ENCODE results near the gene CCT5.
"Not testable (repeated sequence)": the region's sequence is repeated elsewhere in the genome, so short reads cannot be mapped to it uniquely, and the experiment has no call there.

Gene CCT5

GRCh38 chr5:10276691-10277090, 26.6 kb downstream of the CCT5 start:
- Mint-ChIP-seq H3K36me3 (no peaks in the 10 kb centered on the region), H3K27me3 (peaks cover 41% of the 10 kb centered on the region), H3K27ac (no peak overlapping the region), H3K4me1 (peaks cover 28% of the 10 kb centered on the region), H3K4me3 (no peak overlapping the region), H3K9me3 (peaks cover 3% of the 10 kb centered on the region)
- CTCF ChIA-PET: no interaction called here
- no peak for DNase-seq

- DNase-seq: no peak
- Mint-ChIP-seq H3K4me3 (no peak overlapping the region), H3K9me3 (no peaks in the 10 kb centered on the region), H3K36me3 (no peaks in the 10 kb centered on the region), H3K4me1 (peaks cover 19% of the 10 kb centered on the region), H3K27ac (no peak overlapping the region), H3K27me3 (peaks cover 29% of the 10 kb centered on the region)
- CTCF ChIA-PET: no interaction called here
Observed at GRCh38 chr5:10277773-10278630, 27.9 kb downstream of the CCT5 start.

- Mint-ChIP-seq H3K4me1 (peaks cover 15% of the 10 kb centered on the region), H3K4me3 (no peak overlapping the region), H3K36me3 (no peaks in the 10 kb centered on the region), H3K27ac (no peak overlapping the region), H3K9me3 (no peaks in the 10 kb centered on the region), H3K27me3 (peaks cover 28% of the 10 kb centered on the region)
- CTCF ChIA-PET: no interaction called here
- no peak for DNase-seq
Observed at GRCh38 chr5:10278658-10279279, 28.7 kb downstream of the CCT5 start.

GRCh38 chr5:10279328-10279727, 29.2 kb downstream of the CCT5 start:
- no peak for DNase-seq
- Mint-ChIP-seq H3K27me3 (peaks cover 29% of the 10 kb centered on the region), H3K9me3 (no peaks in the 10 kb centered on the region), H3K4me3 (no peak overlapping the region), H3K27ac (no peak overlapping the region), H3K36me3 (no peaks in the 10 kb centered on the region), H3K4me1 (peaks cover 17% of the 10 kb centered on the region)
- CTCF ChIA-PET: no interaction called here

GRCh38 chr5:10279925-10280720, 30.0 kb downstream of the CCT5 start:
- no peaks in the 10 kb centered on the region for H3K9me3 Mint-ChIP-seq
- peaks cover 16% of the 10 kb centered on the region for H3K4me1 Mint-ChIP-seq
- no peak for DNase-seq
- H3K27me3 Mint-ChIP-seq: peaks cover 27% of the 10 kb centered on the region
- no peak overlapping the region for H3K4me3 Mint-ChIP-seq
- CTCF ChIA-PET: no interaction called here
- H3K27ac Mint-ChIP-seq: no peak overlapping the region
- H3K36me3 Mint-ChIP-seq: no peaks in the 10 kb centered on the region

- CTCF ChIA-PET: interaction anchor here (0.6 to 4.0 kb wide), 18 partner anchors 9 to 406 kb away, joined by 3 to 33 read pairs (median 4); partner anchors contain the start of genes ATPSCKMT, CCT5 and CMBL
- Mint-ChIP-seq H3K27ac (no peak overlapping the region), H3K4me1 (peaks cover 14% of the 10 kb centered on the region), H3K27me3 (peaks cover 10% of the 10 kb centered on the region), H3K4me3 (no peak overlapping the region), H3K36me3 (no peaks in the 10 kb centered on the region), H3K9me3 (no peaks in the 10 kb centered on the region)
- DNase-seq: peak; percentile 81
Observed at GRCh38 chr5:10283927-10284635, 34.0 kb downstream of the CCT5 start.

GRCh38 chr5:10285362-10285761, 35.3 kb downstream of the CCT5 start:
- DNase-seq, H3K9me3 Mint-ChIP-seq, H3K27ac Mint-ChIP-seq, H3K4me3 Mint-ChIP-seq, H3K36me3 Mint-ChIP-seq, H3K27me3 Mint-ChIP-seq: not testable (repeated sequence)
- CTCF ChIA-PET: interaction anchor here (0.6 to 4.0 kb wide), 5 partner anchors 67 to 342 kb away, joined by 3 to 33 read pairs (median 6); no protein-coding TSS in a partner anchor
- H3K4me1 Mint-ChIP-seq: peaks cover 14% of the 10 kb centered on the region

- no peaks in the 10 kb centered on the region for H3K9me3 Mint-ChIP-seq
- H3K27ac Mint-ChIP-seq: no peak overlapping the region
- H3K27me3 Mint-ChIP-seq: peaks cover 10% of the 10 kb centered on the region
- DNase-seq: no peak
- H3K4me1 Mint-ChIP-seq: peaks cover 14% of the 10 kb centered on the region
- H3K4me3 Mint-ChIP-seq: no peak overlapping the region
- H3K36me3 Mint-ChIP-seq: no peaks in the 10 kb centered on the region
- CTCF ChIA-PET: interaction anchor here (0.6 to 1.7 kb wide), 3 partner anchors 66 to 341 kb away, joined by 3 to 6 read pairs (median 4); no protein-coding TSS in a partner anchor
Observed at GRCh38 chr5:10286162-10286861, 36.2 kb downstream of the CCT5 start.

- CTCF ChIA-PET: interaction anchor here (1.6 to 1.7 kb wide), 2 partner anchors 66 to 78 kb away, joined by 4 to 6 read pairs; no protein-coding TSS in a partner anchor
- Mint-ChIP-seq H3K4me1 (peaks cover 14% of the 10 kb centered on the region), H3K27me3 (peaks cover 10% of the 10 kb centered on the region), H3K4me3 (no peak overlapping the region), H3K27ac (no peak overlapping the region), H3K9me3 (no peaks in the 10 kb centered on the region), H3K36me3 (no peaks in the 10 kb centered on the region)
- no peak for DNase-seq
Observed at GRCh38 chr5:10286862-10287227, 36.8 kb downstream of the CCT5 start.

- CTCF ChIA-PET: no interaction called here
- no peaks in the 10 kb centered on the region for H3K9me3 Mint-ChIP-seq
- H3K4me3 Mint-ChIP-seq: no peak overlapping the region
- peak; percentile 46 for DNase-seq
- H3K36me3 Mint-ChIP-seq: no peaks in the 10 kb centered on the region
- H3K27ac Mint-ChIP-seq: no peak overlapping the region
- H3K4me1 Mint-ChIP-seq: peaks cover 13% of the 10 kb centered on the region
- peaks cover 10% of the 10 kb centered on the region for H3K27me3 Mint-ChIP-seq
Observed at GRCh38 chr5:10288592-10289219, 38.6 kb downstream of the CCT5 start.

GRCh38 chr5:10289353-10289752, 39.3 kb downstream of the CCT5 start:
- Mint-ChIP-seq H3K9me3 (no peaks in the 10 kb centered on the region), H3K36me3 (no peaks in the 10 kb centered on the region), H3K4me3 (no peak overlapping the region), H3K27me3 (peaks cover 6% of the 10 kb centered on the region), H3K27ac (no peak overlapping the region), H3K4me1 (peaks cover 6% of the 10 kb centered on the region)
- CTCF ChIA-PET: no interaction called here
- no peak for DNase-seq

- DNase-seq: no peak
Observed at GRCh38 chr5:10289991-10290390, 39.9 kb downstream of the CCT5 start.

GRCh38 chr5:10290438-10290837, 40.4 kb downstream of the CCT5 start:
- no peaks in the 10 kb centered on the region for H3K9me3 Mint-ChIP-seq
- H3K27me3 Mint-ChIP-seq: peaks cover 6% of the 10 kb centered on the region
- DNase-seq: no peak
- H3K36me3 Mint-ChIP-seq: no peaks in the 10 kb centered on the region
- no peak overlapping the region for H3K27ac Mint-ChIP-seq
- H3K4me3 Mint-ChIP-seq: no peak overlapping the region
- H3K4me1 Mint-ChIP-seq: peaks cover 6% of the 10 kb centered on the region
- CTCF ChIA-PET: no interaction called here

More at GRCh38 chr5:10289991-10290390, 39.9 kb downstream of the CCT5 start:
- no peaks in the 10 kb centered on the region for H3K36me3 Mint-ChIP-seq
- no peaks in the 10 kb centered on the region for H3K9me3 Mint-ChIP-seq
- CTCF ChIA-PET: no interaction called here
- H3K27ac Mint-ChIP-seq: no peak overlapping the region
- H3K4me3 Mint-ChIP-seq: no peak overlapping the region
- H3K27me3 Mint-ChIP-seq: peaks cover 6% of the 10 kb centered on the region
- peaks cover 6% of the 10 kb centered on the region for H3K4me1 Mint-ChIP-seq
